Fibroblast of pulmonary artery (primary cell): ENCODE results near the gene GAD1.

ENCODE experiments used
- DNase-seq: peaks from one replicate; pipeline ENCODE4 v3.0.0-alpha.2; 2010; ENCODE audit warnings: low read depth
- H3K4me3 ChIP-seq: replicated peaks from 2 replicates; pipeline ENCODE4 v1.5.1; 2011; ENCODE audit warnings: low read depth, mild to moderate bottlenecking, control low read depth, low read length, moderate library complexity
- CTCF ChIP-seq: IDR thresholded peaks from 2 replicates; pipeline ENCODE4 v1.5.1; 2011; ENCODE audit warnings: mild to moderate bottlenecking, control low read depth, low read length, inconsistent platforms; ENCODE audit errors: missing control alignments

The GAD1 gene

DNA sequence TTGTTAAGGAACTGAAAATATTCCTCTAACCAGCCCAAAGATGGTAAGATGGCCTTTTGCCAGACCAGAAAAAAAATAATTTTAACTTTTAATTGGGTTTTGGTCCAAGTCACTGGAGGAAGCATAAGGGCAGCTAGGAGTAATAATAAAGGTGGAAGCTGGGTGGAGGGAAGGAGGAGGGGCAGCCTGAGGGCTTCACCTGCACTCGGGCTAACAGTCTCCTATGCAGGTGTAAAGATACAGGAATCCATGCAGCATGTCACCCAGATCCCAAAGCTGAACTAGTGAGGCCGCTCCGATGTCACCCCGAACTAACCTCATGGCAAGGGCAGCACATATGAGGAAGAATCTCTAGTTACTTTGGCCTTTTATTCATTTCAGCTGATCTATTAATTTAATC, 75.2 kb downstream of the GAD1 start:
- DNase-seq = no peak
- no peak for TF ChIP-seq CTCF
- no peak overlapping the region for H3K4me3 ChIP-seq

GRCh38 chr2:170892391-170892951, 75.8 kb downstream of the GAD1 start:
- no peak for TF ChIP-seq CTCF
- no peak overlapping the region for H3K4me3 ChIP-seq
- DNase-seq = no peak

DNA sequence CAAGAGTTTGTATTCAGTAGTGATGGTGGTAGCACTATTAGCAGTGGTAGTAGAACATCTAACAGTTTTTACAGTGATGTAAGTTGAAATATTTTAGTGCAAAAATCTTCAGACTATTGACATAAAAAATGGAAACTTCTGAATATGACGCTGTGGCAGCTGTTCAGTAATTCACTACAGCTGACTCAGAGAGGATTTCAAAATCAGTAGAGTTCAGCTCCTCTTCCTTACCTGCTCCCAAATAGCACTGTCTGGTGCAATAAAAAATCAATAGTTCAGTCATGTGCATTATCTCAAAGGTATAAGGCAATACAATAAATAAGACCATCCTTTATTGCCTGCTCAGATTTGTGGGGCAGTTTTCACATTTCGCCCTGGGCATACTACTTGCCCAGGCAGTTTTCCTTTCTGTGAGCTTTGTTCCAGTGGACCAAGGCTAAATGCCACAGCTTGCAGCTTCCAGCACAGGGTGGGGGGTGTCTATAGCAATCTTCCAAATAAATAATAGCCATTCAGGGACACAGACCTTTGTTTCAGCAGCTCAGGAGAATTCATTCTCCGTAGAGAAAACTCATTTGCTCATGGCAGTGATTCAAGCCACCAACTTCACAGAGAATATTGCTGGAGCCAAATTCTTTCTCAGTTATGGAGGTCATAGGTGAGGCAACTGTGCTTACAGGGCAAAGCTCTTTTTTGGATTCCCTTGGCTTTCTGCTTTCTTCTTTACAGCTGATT, 78.5 kb downstream of the GAD1 start:
- TF ChIP-seq CTCF = no peak
- H3K4me3 ChIP-seq = no peak overlapping the region
- peak; percentile 11 for DNase-seq

DNA sequence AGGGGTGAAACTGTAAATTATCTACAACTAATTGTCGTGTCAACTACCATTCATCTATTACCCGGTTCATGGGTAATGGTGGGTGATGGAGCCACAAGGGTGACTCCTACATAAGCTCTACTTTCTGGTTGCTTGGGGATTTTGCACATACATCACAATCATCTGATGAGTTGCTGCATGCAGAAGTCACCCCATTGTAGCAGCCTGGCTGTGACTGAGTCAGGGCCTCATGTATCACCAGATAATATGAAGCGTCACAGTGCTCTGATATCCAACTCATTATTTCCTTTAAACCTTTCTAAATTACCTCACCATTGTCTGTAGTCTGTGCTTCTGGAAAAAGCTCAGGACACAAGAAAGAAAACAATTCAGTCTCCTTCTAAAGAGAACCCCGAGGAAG, 79.9 kb downstream of the GAD1 start:
- H3K4me3 ChIP-seq = no peak overlapping the region
- TF ChIP-seq CTCF = no peak
- DNase-seq = no peak

GRCh38 chr2:170897108-170897507, 80.4 kb downstream of the GAD1 start:
- no peak for TF ChIP-seq CTCF
- no peak for DNase-seq
- H3K4me3 ChIP-seq = no peak overlapping the region

- no peak for TF ChIP-seq CTCF
- no peak overlapping the region for H3K4me3 ChIP-seq
- no peak for DNase-seq
Observed at GRCh38 chr2:170905864-170906263, 89.2 kb downstream of the GAD1 start.
